ENCODE measurements around the gene KRTAP5-7. TPM values are rescaled to one million over a fixed set of nuclear protein-coding genes. Genes with fewer than 3 reads are reported as not detected.

Gene KRTAP5-7
- total and polyA plus RNA-seq, 8 donors: 0.14 to 0.24 (median 0.18) TPM; not detected in 5

DNA sequence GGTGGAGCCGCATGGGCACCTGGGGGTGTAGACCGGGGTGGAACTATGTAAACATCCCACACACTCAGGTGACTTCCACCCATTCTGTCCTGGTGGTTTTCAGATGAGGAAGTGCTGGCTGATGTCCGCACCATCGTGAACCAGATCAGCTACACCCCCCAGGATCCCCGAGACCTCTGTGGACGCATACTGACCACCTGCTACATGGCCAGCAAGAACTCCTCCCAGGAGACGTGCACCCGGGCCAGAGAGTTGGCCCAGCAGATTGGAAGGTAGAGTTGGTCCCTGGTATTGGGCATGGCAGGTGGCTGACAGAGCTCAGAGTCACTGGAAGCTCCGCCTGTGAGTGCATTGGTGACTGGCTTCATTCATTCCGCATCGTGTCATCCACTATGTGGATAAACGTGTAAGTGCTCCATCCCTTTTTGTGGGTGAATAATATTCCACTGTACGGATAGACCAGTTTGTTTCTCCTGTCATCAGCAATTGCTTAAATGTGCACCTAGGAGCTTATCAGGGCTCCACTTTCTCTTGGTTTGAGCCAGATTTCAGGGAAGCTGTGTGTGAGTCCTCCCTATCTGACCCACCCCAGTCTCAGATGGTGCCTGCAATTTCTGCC is 44.2 kb upstream of the KRTAP5-7 start:
- peaks cover 0 to 2% of the 10 kb centered on the region in 2 donors for H3K4me1 ChIP-seq
- no peaks in the 10 kb centered on the region for H3K9me3 ChIP-seq
- DNase-seq (peak in 1 of 4 donors; percentile 32), ATAC-seq (no peak)
- H3K27ac ChIP-seq: no peak overlapping the region
- intact Hi-C loops (cut with DNase I): no loop called here
- TF ChIP-seq, protein P1, sequence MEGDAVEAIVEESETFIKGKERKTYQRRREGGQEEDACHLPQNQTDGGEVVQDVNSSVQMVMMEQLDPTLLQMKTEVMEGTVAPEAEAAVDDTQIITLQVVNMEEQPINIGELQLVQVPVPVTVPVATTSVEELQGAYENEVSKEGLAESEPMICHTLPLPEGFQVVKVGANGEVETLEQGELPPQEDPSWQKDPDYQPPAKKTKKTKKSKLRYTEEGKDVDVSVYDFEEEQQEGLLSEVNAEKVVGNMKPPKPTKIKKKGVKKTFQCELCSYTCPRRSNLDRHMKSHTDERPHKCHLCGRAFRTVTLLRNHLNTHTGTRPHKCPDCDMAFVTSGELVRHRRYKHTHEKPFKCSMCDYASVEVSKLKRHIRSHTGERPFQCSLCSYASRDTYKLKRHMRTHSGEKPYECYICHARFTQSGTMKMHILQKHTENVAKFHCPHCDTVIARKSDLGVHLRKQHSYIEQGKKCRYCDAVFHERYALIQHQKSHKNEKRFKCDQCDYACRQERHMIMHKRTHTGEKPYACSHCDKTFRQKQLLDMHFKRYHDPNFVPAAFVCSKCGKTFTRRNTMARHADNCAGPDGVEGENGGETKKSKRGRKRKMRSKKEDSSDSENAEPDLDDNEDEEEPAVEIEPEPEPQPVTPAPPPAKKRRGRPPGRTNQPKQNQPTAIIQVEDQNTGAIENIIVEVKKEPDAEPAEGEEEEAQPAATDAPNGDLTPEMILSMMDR (IDR thresholded peaks at IDR 0.05): no peak
- H3K36me3 ChIP-seq: peaks cover 4 to 98% of the 10 kb centered on the region in 2 donors
- no peak overlapping the region for H3K4me3 ChIP-seq
- H3K27me3 ChIP-seq: no peaks in the 10 kb centered on the region

DNA sequence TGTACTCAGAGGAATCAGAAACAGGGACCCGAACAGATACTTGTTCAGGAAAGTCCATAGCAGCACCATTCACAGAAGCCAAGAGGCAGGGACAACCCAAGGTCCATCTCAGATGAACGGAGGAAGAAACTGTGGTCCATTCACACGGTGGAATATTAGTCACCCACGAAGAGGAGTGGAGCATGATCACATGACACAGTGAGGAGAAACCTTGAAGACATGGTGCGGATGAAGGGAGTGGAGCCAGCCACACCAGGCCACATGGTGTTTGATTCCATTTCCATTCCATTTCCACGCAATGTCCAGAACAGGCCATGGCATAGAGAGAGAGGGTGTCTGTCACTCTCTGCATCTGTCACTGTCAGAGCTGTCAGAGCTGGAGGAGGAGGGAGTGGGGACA is 43.4 kb upstream of the KRTAP5-7 start:
- TF ChIP-seq, protein P1 (IDR thresholded peaks at IDR 0.05): no peak
- Histone ChIP-seq H3K9me3 (no peaks in the 10 kb centered on the region), H3K36me3 (peaks cover 4 to 97% of the 10 kb centered on the region in 2 donors), H3K27me3 (no peaks in the 10 kb centered on the region), H3K4me3 (no peak overlapping the region), H3K27ac (no peak overlapping the region), H3K4me1 (peaks cover 0 to 3% of the 10 kb centered on the region in 2 donors)
- ATAC-seq (no peak), DNase-seq (no peak)
- intact Hi-C loops (cut with DNase I): no loop called here

DNA sequence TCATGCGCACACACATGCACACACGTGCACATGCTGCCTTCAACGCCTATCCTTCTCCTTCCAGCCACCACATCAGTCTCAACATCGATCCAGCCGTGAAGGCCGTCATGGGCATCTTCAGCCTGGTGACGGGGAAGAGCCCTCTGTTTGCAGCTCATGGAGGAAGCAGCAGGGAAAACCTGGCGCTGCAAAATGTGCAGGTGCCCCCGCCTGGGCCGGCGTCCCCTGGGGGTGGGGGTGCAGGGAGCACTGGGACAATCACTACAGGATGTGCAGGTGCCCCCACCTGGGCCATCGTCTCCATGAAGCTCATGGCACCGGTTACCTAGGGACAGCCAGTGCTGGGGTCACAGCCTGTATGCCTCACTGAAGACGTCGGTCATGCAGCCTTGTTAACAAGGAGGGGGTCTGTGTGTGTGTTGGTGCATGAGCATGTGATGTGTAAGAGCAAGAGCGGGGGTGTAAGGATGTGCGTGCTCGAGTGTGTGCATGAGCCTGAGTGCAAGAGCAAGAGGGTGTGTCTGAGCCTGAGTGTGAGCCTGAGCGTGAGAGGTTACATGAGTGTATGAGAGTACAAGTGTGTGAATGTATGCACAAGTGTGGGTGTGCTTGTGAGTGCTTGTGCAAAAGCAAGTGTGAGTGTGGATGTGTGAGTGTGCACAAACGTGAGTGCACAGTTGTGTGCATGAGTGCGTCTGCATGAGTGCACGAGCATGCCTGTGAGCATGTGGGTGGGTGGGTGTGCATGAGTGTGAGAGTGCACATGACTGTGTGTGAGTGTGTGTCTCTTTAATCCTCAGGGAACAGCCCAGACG is 42.6 kb upstream of the KRTAP5-7 start:
- intact Hi-C loops (cut with DNase I): no loop called here
- Histone ChIP-seq H3K27me3 (no peaks in the 10 kb centered on the region), H3K4me1 (peaks cover 3 to 5% of the 10 kb centered on the region in 2 donors), H3K36me3 (peaks cover 4 to 95% of the 10 kb centered on the region in 2 donors), H3K27ac (no peak overlapping the region), H3K9me3 (no peaks in the 10 kb centered on the region), H3K4me3 (no peak overlapping the region)
- TF ChIP-seq, protein P1 (IDR thresholded peaks at IDR 0.05): no peak
- ATAC-seq: no peak
- peak in 1 of 4 donors; percentile 68 for DNase-seq

DNA sequence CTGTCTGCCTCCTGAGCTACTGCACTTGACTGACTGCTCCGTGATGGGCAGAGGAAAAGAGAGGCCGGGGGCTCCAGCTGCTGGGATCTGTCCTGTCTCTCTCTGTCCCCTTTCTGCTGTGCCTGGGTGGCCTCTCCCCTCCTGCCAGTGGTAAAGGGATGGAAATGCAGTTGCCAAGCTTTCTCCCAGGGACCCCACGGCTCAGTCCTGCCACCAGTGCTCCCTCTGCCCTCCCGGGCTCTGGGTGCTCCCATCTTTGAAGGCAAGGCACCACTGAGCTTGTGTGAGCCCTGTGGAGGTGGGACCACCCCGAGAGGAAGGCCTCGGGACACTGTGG is 42.0 kb upstream of the KRTAP5-7 start:
- H3K4me1 ChIP-seq: peaks cover 3 to 7% of the 10 kb centered on the region in 2 donors
- H3K9me3 ChIP-seq: no peaks in the 10 kb centered on the region
- H3K36me3 ChIP-seq: peaks cover 4 to 95% of the 10 kb centered on the region in 2 donors
- intact Hi-C loops (cut with DNase I): no loop called here
- H3K27ac ChIP-seq: no peak overlapping the region
- no peak overlapping the region for H3K4me3 ChIP-seq
- DNase-seq (no peak), ATAC-seq (no peak)
- no peaks in the 10 kb centered on the region for H3K27me3 ChIP-seq
- TF ChIP-seq, protein P1 (IDR thresholded peaks at IDR 0.05): no peak

DNA sequence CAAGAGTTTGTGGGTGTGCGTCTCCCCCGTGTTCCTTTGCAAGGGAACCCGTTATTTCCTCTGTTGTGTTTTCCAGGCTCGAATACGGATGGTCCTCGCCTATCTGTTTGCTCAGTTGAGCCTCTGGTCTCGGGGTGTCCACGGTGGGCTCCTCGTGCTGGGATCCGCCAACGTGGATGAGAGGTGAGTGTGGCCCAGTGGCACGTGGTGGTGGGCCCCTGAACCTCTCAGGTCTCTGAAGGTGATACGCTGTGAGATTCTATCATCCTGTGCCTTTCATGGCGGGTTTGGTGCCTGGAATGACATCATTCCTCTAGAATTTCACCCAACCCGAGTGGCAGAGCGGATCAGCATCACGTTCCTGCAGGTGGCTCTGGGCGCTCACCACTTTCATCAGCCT is 41.6 kb upstream of the KRTAP5-7 start:
- DNase-seq (no peak), ATAC-seq (no peak)
- Histone ChIP-seq H3K4me1 (peaks cover 3 to 7% of the 10 kb centered on the region in 2 donors), H3K4me3 (no peak overlapping the region), H3K9me3 (no peaks in the 10 kb centered on the region), H3K27ac (no peak overlapping the region), H3K27me3 (no peaks in the 10 kb centered on the region), H3K36me3 (peaks cover 4 to 95% of the 10 kb centered on the region in 2 donors)
- TF ChIP-seq, protein P1 (IDR thresholded peaks at IDR 0.05): no peak
- intact Hi-C loops (cut with DNase I): no loop called here
